NCI-H2107 (cell line): ENCODE measurements around the gene LTBP1.
A peak's percentile ranks its signal among the peaks of the same experiment; 100 is the strongest.
"Not testable (repeated sequence)": the region's sequence is repeated elsewhere in the genome, so short reads cannot be mapped to it uniquely, and the experiment has no call there.

Experiments
- DNase-seq: peaks from one replicate; lab custom pipeline; 2025; lab: John Stamatoyannopoulos, UW

The LTBP1 gene

GRCh38 chr2:32946314-32947075 lies at the start of gene LTBP1:
LTBP1 (plus strand) TSS chr2:32946953; CDS start chr2:32947325, 372 bp downstream.
- peak; percentile 29 for DNase-seq

GRCh38 chr2:32900246-32900973 lies 46.3 kb upstream of the LTBP1 start:
- DNase-seq = no peak

- DNase-seq = no peak
Observed at GRCh38 chr2:32901313-32901712, 45.4 kb upstream of the LTBP1 start.

GRCh38 chr2:32902174-32902573 lies 44.6 kb upstream of the LTBP1 start:
- DNase-seq = no peak

- DNase-seq = no peak
Observed at GRCh38 chr2:32902986-32903385, 43.8 kb upstream of the LTBP1 start.

- DNase-seq = no peak
Observed at GRCh38 chr2:32904074-32904473, 42.7 kb upstream of the LTBP1 start.

- no peak for DNase-seq
Observed at GRCh38 chr2:32904751-32905150, 42.0 kb upstream of the LTBP1 start.

GRCh38 chr2:32905270-32905669 lies 41.5 kb upstream of the LTBP1 start:
- DNase-seq = no peak

GRCh38 chr2:32910883-32911598 lies 35.7 kb upstream of the LTBP1 start:
- DNase-seq = peak; percentile 43

GRCh38 chr2:32915694-32916093 lies 31.1 kb upstream of the LTBP1 start:
- DNase-seq = no peak

- no peak for DNase-seq
Observed at GRCh38 chr2:32918774-32919173, 28.0 kb upstream of the LTBP1 start.

GRCh38 chr2:32919901-32920300 lies 26.9 kb upstream of the LTBP1 start:
- DNase-seq = not testable (repeated sequence)

- DNase-seq = not testable (repeated sequence)
Observed at GRCh38 chr2:32921486-32921885, 25.3 kb upstream of the LTBP1 start.

- DNase-seq = no peak
Observed at GRCh38 chr2:32922501-32922900, 24.3 kb upstream of the LTBP1 start.

GRCh38 chr2:32923109-32923508 lies 23.6 kb upstream of the LTBP1 start:
- no peak for DNase-seq

- DNase-seq = no peak
Observed at GRCh38 chr2:32925283-32925815, 21.4 kb upstream of the LTBP1 start.

GRCh38 chr2:32925976-32926707 lies 20.6 kb upstream of the LTBP1 start:
- DNase-seq = no peak

- no peak for DNase-seq
Observed at GRCh38 chr2:32926708-32927084, 20.1 kb upstream of the LTBP1 start.

- DNase-seq = no peak
Observed at GRCh38 chr2:32930436-32930835, 16.3 kb upstream of the LTBP1 start.

- no peak for DNase-seq
Observed at GRCh38 chr2:32931519-32931918, 15.2 kb upstream of the LTBP1 start.

GRCh38 chr2:32931945-32932709 lies 14.6 kb upstream of the LTBP1 start:
- DNase-seq = no peak
